Tibial nerve (tissue), 4 donors: ENCODE results near the gene UTF1. TPM values are rescaled to one million over a fixed set of nuclear protein-coding genes. Genes with fewer than 3 reads are reported as not detected.

Experiments used
- DNase-seq, 2 donors: peaks; one replicate each; pipeline ENCODE4 v3.0.0-alpha.2; 2019; ENCODE audit warnings: low spot score in 2 of 2
- H3K27ac ChIP-seq, 4 donors: fragments of 200-600 bp; sonication (generic) in 3 of 4; one replicate each; pipeline ENCODE4 v1.5.1; 2017 to 2019; ENCODE audit warnings: mild to moderate bottlenecking in 1 of 4
- H3K27me3 ChIP-seq, 2 donors: fragments of 200-600 bp; sonication (generic) in 1 of 2; one replicate each; pipeline versions ENCODE4 v1.5.1 to v1.6.0; 2017 to 2019
- H3K36me3 ChIP-seq, 3 donors: fragments of 200-600 bp; sonication (generic); one replicate each; pipeline ENCODE4 v1.5.1; 2018 to 2019
- H3K4me1 ChIP-seq, 4 donors: fragments of 200-600 bp; sonication (generic) in 3 of 4; one replicate each; pipeline ENCODE4 v1.5.1; 2017 to 2019
- H3K4me3 ChIP-seq, 4 donors: fragments of 200-600 bp; sonication (generic) in 3 of 4; one replicate each; pipeline ENCODE4 v1.5.1; 2017 to 2019; ENCODE audit warnings: mild to moderate bottlenecking in 1 of 4, moderate library complexity in 1 of 4
- H3K9me3 ChIP-seq, 4 donors: fragments of 200-600 bp; sonication (generic) in 3 of 4; one replicate each; pipeline ENCODE4 v1.5.1; 2017 to 2019
- CTCF ChIP-seq, 5 experiments: fragments of 200-600 bp in 3 of 5; fragments of 450-650 bp in 2 of 5; sonication (generic) in 3 of 5; IDR thresholded peaks; one replicate each; pipeline ENCODE4 v1.5.1; 2016 to 2019; ENCODE audit warnings: antibody characterized with exemption in 5 of 5, mild to moderate bottlenecking in 3 of 5, moderate library complexity in 2 of 5
- EP300 ChIP-seq, 2 donors: sonication (generic); formaldehyde crosslinking; IDR thresholded peaks; one replicate each; pipeline ENCODE4 v1.6.1; 2017; ENCODE audit warnings: antibody characterized with exemption in 2 of 2, mild to moderate bottlenecking in 1 of 2
- POLR2A ChIP-seq, 2 donors: fragments of 450-650 bp; IDR thresholded peaks; one replicate each; pipeline ENCODE4 v1.6.1; 2017; ENCODE audit warnings: antibody characterized with exemption in 2 of 2, mild to moderate bottlenecking in 2 of 2, moderate library complexity in 2 of 2
- WGBS, 2 donors: methylation state at CpG; one replicate each; pipeline ENCODE4 v1.1.5; 2018; 5-methylcytosine and 5-hydroxymethylcytosine counted together
- total RNA-seq, 4 donors: library from RNA; depleted of rRNA; stranded (reverse); fragments of >200 nt; gene quantifications; one replicate each; pipeline ENCODE4 v1.1.0, GENCODE V29; 2016

The UTF1 gene
- total RNA-seq, 4 donors from 2014 or later = not detected

DNA sequence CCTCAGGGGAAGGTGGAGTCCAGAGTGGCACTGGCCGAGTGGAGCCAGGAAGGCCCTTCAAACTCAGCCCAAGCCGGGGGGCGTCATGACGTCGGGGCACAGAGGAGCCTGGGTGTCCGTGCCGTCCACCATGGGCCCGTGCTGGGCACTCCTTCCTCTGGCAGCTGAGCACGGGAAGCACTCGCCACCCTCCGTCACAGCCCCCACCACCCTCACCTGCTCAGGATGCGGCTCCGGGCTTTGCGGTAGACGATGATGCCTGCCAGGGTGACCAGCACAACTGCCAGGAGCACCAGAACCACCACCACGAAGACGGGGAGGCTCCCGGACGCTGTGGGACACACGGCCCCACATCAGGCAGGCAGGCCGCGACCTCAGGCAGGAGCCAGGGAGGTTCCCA, 38.5 kb downstream of the UTF1 start:
- H3K4me1 ChIP-seq = peaks cover 0 to 6% (median 3%) of the 10 kb centered on the region in 4 donors

GRCh38 chr10:133269367-133269766, 39.4 kb downstream of the UTF1 start:
- Histone ChIP-seq H3K4me3 (no peak overlapping the region), H3K27me3 (peaks cover 0 to under 1% of the 10 kb centered on the region in 2 donors), H3K4me1 (peaks cover 0 to 3% (median 1%) of the 10 kb centered on the region in 4 donors), H3K9me3 (no peaks in the 10 kb centered on the region), H3K27ac (no peak overlapping the region), H3K36me3 (peaks cover 0 to 74% (median 0%) of the 10 kb centered on the region in 3 donors)
- WGBS, 2 donors = 74 to 84% methylated on average over 6 to 26 of the region's 26 CpGs
- DNase-seq = no peak
- TF ChIP-seq CTCF (IDR thresholded peaks at IDR 0.05) (no peak), POLR2A (IDR thresholded peaks at IDR 0.05) (no peak), EP300 (IDR thresholded peaks at IDR 0.05) (no peak)

More for the DNA sequence above, 38.5 kb downstream of the UTF1 start:
- 84 to 95% methylated on average over 12 to 15 of the region's 22 CpGs for WGBS, 2 donors
- H3K27me3 ChIP-seq = no peaks in the 10 kb centered on the region
- no peaks in the 10 kb centered on the region for H3K9me3 ChIP-seq
- H3K4me3 ChIP-seq = no peak overlapping the region
- H3K36me3 ChIP-seq = peaks cover 0 to 70% (median 0%) of the 10 kb centered on the region in 3 donors
- H3K27ac ChIP-seq = no peak overlapping the region
- DNase-seq = no peak
- no peak for TF ChIP-seq EP300 (IDR thresholded peaks at IDR 0.05)
- no peak for TF ChIP-seq CTCF (IDR thresholded peaks at IDR 0.05)
- no peak for TF ChIP-seq POLR2A (IDR thresholded peaks at IDR 0.05)

DNA sequence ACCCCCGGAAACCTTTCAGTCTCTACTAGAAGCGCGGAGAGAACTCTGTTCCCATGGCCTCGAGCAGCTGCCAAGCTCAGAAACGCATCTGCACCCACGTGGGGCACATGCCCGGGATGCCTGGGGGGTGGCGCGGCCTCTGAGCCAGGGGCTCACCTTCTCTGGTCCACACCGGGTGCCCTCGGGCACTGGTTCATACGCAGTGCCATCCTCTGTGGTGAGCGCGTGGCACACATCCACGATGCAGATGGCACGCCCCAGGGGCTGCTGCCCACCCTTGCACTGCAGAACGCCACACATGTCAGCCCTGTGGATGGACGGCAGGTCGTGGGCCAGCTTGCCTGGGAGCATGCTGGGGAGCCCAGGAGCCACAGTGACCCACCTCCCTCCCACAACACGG, 40.2 kb downstream of the UTF1 start:
- H3K4me3 ChIP-seq = no peak overlapping the region
- peaks cover 0 to 74% (median 0%) of the 10 kb centered on the region in 3 donors for H3K36me3 ChIP-seq
- TF ChIP-seq CTCF (IDR thresholded peaks at IDR 0.05) = no peak
- TF ChIP-seq EP300 (IDR thresholded peaks at IDR 0.05) = no peak
- TF ChIP-seq POLR2A (IDR thresholded peaks at IDR 0.05) = no peak
- H3K27ac ChIP-seq = no peak overlapping the region
- H3K27me3 ChIP-seq = peaks cover 0 to 9% of the 10 kb centered on the region in 2 donors
- H3K4me1 ChIP-seq = peaks cover 0 to 7% (median 2%) of the 10 kb centered on the region in 4 donors
- DNase-seq = no peak
- no peaks in the 10 kb centered on the region for H3K9me3 ChIP-seq
- WGBS, 2 donors = 85 to 86% methylated on average over 15 to 18 of the region's 20 CpGs

- H3K9me3 ChIP-seq = no peaks in the 10 kb centered on the region
- peaks cover 0 to 15% of the 10 kb centered on the region in 2 donors for H3K27me3 ChIP-seq
- peaks cover 0 to 74% (median 0%) of the 10 kb centered on the region in 3 donors for H3K36me3 ChIP-seq
- no peak overlapping the region for H3K27ac ChIP-seq
- peaks cover 0 to 12% (median 5%) of the 10 kb centered on the region in 4 donors for H3K4me1 ChIP-seq
- WGBS, 2 donors = 88 to 94% methylated on average over 12 to 16 of the region's 19 CpGs
- no peak for DNase-seq
- no peak overlapping the region for H3K4me3 ChIP-seq
- no peak for TF ChIP-seq POLR2A (IDR thresholded peaks at IDR 0.05)
- no peak for TF ChIP-seq CTCF (IDR thresholded peaks at IDR 0.05)
- no peak for TF ChIP-seq EP300 (IDR thresholded peaks at IDR 0.05)
Measured at GRCh38 chr10:133270773-133271297, 40.8 kb downstream of the UTF1 start.

DNA sequence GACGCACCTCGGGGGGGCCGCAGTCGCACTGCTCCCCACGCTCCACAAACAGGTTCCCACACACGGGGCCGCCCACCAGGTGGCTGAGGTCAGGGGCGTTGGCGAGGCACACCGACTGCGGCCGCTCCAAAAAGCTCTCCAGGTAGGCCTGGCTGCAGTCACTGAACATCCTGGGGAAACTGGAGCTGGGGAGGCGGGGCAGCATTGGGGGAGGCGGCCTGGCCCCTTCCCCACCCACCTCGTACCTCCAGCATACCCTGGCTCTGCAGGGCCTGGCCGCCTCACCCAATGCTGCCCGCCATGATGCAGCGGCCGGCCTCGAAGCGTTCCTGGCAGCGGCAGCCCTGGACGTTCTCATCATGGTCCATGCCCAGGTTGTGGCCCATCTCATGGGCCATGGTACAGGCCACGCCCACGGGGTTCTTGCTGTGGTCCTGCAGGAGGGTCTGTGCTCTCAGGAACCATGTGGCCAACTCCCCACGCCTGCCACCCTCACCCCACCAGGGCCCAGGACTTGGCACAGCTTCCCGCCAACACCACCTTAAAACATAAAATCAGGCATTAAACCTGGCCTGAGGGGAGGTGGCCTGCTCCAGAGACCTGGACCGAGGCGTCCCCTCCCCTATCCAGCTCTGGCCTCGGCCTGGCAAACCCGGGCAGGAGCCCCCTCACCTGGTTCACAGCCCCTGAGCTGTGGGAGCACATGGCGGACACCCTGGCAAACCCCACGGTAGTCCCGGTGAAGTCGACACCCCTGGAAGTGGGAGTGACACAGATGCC, 41.7 kb downstream of the UTF1 start:
- no peak for DNase-seq
- Histone ChIP-seq H3K4me3 (no peak overlapping the region), H3K9me3 (no peaks in the 10 kb centered on the region), H3K27ac (no peak overlapping the region), H3K27me3 (peaks cover 0 to 24% of the 10 kb centered on the region in 2 donors), H3K4me1 (peaks cover 0 to 20% (median 9%) of the 10 kb centered on the region in 4 donors), H3K36me3 (peaks cover 0 to 72% (median 0%) of the 10 kb centered on the region in 3 donors)
- TF ChIP-seq EP300 (IDR thresholded peaks at IDR 0.05) (no peak), POLR2A (IDR thresholded peaks at IDR 0.05) (no peak), CTCF (IDR thresholded peaks at IDR 0.05) (no peak)
- WGBS, 2 donors = 78% methylated on average over 27 of the region's 35 CpGs
